GM21717 (cell line): ENCODE data around the gene C12orf76.

Experiments
- ATAC-seq: cut with Tn5 transposase; IDR thresholded peaks from one replicate; pipeline ENCODE4 v1.9.1; 2021; ENCODE audit warnings: mild to moderate bottlenecking, moderate library complexity; ENCODE audit not compliant: unreplicated experiment

Gene C12orf76

DNA sequence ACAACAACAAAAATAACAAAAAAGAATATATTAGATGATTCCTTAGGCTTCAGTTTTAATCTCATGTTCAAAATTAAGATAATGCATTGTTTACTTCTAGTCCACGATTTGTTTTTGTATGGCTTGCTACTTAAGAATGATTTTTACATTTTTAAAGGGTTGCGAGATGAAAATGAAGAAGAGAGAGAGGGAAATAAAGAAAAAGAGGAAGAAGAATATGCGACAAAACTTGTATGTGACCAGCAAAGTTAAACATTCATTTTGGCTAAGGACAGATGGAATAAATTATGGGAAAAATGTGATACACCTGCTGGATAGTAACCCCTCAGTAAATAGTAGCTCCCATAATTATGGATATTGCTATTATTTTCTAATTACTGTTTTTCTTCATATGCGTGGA lies 50.9 kb downstream of the C12orf76 start:
- no peak for ATAC-seq

DNA sequence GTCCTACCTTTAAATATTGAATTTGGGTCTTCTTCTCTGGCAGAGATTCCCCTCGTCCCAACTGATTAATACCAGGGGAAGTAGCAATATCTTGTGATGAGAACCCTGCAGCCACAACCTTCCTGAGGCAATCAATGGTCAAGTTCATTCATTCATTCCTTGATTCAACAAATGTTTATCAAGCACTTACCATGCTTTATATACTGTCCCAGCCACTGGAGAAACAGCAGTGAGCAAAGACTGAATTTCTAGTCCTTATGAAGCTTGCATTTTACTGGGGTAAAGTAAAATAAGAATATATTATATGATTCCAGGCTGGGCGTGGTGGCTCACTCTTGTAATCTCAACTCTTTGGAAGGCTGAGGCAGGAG lies 51.9 kb downstream of the C12orf76 start:
- no peak for ATAC-seq

DNA sequence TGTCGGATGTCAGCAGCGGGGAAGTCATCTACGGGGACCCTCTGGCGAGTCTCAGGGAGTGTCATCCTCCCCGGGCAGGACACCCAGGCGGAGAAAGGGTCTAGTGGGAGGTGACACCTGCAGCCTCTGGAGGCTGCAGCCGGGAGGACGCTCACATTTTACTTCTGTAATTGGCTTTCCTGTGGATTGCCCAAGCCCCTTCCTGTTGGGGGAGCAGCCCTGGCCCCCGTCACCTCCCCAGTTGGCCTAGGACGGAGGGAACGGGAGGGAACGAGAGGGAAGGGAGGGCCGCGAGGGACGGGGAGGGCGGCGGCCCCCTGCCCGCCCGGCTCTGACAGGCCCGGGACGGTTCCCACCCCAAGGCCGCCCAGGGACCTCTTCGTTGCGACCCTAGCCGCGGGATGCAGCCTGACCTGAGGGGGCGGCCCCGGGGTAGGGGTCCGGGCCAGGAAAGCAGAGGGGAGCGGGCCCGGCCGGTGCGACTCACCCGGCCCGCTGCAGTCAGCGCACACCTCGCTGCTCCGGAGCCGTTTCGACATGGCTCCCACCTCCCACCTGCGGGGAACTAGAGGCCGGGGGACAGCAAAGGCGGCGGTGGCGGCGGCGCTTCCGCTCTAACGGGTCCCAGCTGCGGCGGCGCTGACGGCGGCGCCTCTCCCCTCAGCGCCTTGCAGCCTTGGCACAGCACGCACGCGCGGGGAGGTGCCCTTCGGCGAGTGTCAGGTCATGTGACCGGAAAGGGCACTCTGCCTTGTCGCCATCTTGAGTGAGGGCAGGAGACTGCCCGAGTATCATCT lies 52.4 kb downstream of the C12orf76 start, which contains the start of gene GIT2:
TSS of gene GIT2 (minus strand) at position 683 of the 797 bp plus-strand sequence. CDS start at position 539, 144 bp downstream.
- peak; percentile 57 for ATAC-seq

DNA sequence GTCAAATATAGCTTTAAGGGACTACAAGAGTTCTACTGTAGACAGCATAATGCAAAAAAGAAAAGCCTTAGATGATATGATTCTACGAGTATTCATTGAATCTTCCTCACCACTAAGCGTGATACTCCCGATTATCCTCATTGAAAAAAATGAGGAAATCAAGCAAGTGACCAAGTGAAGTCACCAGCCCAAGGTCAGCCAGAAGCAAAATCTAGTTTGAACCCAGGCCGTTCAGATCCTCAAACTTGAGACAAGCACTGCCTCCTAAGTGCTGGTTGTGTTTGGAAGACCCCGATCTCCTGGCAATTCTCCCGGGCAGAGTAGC lies 53.0 kb downstream of the C12orf76 start:
- ATAC-seq, result no peak

DNA sequence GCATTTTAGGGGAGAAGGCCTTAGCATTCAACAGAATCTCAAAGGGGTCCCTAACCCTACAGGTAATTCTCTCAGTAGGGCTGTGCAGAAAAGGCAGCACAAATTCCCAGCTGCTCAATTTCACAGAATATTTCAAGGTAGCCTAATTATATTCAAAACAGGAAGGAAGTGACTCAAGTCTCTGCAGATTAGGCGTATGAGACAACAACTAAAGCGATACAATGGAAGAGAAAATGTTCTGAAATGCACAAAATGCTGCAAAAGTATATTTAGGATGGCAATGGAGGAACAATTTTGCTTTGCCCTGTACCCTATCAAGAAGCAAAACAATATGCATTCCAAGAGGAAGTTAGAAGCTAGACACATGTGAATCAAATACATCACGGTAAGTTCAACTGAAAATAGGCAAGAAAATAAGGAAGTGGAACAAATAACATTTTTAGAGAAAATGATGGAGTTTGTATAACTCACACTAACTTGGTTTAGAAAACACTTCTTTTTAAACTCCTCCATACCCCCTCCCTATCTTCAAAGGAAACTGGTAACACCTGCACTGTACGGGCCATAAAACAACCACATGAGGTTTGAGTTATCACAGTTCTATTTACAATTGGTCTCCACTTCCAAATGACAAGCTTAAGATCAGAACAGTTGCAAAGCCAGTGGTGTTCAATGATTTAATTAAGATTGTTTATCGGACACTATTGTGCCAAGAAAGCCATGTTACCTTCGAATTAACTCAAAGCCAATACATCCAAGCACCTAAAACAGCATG lies 53.7 kb downstream of the C12orf76 start:
- no peak for ATAC-seq

DNA sequence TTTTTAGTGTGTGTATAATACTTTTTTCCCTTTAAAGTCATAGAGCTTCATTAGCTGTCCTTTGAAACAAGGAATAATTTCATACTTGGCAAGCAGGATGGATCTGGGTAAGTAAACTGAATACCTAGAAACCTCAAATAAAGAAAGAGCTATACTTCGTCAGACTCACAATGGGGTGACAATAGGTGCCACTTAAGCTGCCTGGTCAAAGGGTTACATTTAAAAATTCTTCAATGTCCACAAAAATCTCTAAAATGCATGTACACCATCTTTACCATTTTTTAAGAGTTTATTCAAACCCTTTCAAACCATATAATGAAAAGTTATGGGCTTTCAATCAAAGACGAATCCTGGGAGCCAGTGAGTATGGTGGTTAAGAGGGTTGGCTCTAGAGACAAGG lies 55.2 kb downstream of the C12orf76 start:
- no peak for ATAC-seq

DNA sequence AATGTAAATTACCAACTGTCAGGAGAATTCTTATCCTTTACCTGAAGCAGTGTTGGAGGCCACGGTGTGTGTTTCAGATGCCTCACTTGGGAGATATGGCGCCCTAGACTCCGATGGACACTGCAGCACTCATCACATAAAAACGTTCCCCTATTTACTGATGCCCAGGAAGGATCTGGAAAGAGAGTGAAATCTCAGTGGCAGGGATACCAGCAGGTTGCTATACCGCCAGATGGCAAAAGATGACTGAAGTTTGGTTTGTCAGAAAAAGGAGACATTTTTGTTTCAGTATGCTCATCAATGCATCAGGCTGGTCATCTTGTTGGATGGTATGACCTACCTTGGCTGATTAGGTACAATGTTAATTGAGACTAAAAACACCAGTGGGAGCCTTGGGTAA lies 56.7 kb downstream of the C12orf76 start:
- ATAC-seq, result no peak
